Stimulated activated CD4-positive, alpha-beta T cell treated with anti-CD3 and anti-CD28 coated beads, Interleukin-15, amount 100 ng/mL, for 24 hours (primary cell): Measurements from ENCODE around the gene SCMH1.
"Not testable (repeated sequence)": the region's sequence is repeated elsewhere in the genome, so short reads cannot be mapped to it uniquely, and the experiment has no call there.

Source experiments
- DNase-seq: peaks from one replicate; pipeline ENCODE4 v3.0.0-alpha.2; 2020

SCMH1 gene

GRCh38 chr1:41144285-41144684 lies 97.8 kb downstream of the SCMH1 start:
- DNase-seq, result no peak

- no peak for DNase-seq
These were observed 103.6 kb downstream of the SCMH1 start for GRCh38 chr1:41138549-41138948.

- DNase-seq, result no peak
These were observed 106.7 kb downstream of the SCMH1 start for GRCh38 chr1:41135196-41135947.

- DNase-seq, result not testable (repeated sequence)
These were observed 107.8 kb downstream of the SCMH1 start for GRCh38 chr1:41134325-41134724.

DNA sequence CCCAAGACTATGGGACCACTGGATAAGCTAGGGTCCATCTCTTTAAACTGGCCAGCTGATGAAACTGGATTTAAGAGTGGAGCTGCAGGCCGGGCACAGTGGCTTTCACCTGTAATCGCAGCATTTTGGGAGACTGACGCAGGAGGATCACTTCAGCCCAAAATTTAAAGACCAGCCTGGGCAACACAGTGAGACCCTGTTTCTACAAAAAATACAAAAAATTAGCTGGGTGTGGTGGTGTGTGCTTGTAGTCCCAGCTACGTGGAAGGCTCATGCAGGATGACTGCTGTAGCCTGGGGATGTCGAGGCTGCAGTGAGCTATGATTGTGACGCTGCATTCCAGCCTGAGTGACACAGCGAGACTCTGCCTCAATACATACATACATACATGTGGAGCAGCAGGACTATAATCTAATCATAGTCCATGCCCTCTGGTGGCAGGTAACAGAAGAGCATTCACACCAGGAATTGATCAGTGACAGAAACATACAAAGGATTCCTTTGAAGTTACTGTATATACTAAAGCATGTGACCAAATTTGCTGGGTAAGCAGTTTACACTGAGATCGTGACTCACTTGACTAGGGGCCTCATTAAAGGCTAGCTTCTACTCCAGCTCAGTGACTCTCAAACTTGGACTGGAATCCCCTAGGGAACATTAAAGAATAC lies 119.1 kb downstream of the SCMH1 start:
- DNase-seq, result no peak

- DNase-seq, result no peak
These were observed 120.0 kb downstream of the SCMH1 start for GRCh38 chr1:41122148-41122547.

DNA sequence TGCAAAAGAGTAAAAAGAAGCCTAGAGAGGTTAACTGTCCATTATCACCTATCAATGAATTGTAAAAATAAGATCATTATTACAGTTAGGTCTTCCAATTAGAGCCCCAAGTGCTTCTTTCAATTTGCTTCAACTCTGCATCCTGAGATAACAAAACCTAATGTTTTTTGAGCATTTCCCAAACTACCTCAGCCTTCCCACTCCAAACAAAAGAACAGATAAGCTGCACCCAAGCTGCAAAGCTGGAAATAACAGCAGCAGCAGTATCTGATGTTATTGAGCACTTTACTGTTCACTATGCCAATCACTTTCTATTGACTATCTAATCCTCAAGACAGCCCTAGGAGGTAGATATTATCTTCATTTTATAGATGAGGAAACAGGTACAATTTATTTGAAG lies 123.5 kb downstream of the SCMH1 start:
- no peak for DNase-seq

DNA sequence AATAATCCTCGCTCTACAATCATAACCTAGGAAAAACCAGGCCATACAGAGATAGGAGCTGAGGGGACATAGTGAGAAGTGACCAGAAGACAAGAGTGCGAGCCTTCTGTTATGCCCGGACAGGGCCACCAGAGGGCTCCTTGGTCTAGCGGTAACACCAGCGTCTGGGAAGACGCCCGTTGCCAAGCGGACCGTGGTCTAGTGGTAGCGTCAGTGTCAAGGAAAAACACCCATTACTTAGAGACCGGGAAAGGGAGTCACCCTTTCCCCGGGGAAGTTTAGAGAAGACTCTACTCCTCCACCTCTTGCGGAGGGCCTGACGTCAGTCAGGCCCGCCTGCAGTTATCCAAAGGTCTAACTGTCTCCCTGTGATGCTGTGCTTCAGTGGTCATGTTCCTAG lies 124.9 kb downstream of the SCMH1 start:
- DNase-seq, result not testable (repeated sequence)

GRCh38 chr1:41110736-41111135 lies 131.4 kb downstream of the SCMH1 start:
- DNase-seq, result no peak

- no peak for DNase-seq
These were observed 131.8 kb downstream of the SCMH1 start for GRCh38 chr1:41110286-41110685.

DNA sequence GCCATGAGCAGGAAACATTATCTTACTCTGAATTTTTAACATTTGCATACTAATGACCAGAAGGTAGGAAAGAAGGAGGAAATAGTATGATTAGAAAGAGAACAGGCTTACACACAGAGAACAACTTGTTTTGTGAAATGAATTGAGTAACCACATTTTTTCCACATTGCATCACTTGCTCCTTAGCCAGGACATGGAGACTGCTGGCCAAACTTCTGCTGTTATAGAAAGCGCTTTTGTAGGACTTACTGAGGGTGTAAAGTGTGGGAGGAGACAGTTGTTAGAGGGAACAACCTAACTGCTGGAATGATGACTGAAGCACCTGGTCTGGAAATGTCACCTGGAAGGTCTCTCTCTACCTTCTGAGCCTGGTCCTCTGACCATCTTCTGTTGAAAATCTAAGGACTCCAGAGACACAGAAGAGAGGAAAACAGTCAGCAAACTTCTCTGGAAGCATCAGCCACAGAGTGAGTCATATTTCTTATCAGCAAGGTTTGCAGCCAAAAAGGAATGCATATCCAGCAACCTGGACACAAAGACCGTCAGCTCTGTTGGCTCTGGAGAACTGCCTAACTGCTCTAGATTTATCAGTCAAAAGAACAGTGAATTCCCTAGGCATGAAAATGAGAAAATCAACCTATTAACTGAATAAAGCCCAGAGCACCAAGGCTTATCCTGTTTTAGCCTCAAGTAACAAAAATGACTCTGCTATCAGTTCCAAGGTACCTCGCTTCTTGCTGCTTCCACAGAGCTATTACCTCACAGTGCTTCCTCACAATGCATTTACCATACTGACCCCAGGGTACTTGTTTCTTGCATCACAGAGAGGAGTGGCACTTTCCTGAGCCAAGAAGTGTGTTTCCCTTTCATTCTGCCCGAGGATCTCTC lies 132.6 kb downstream of the SCMH1 start:
- DNase-seq, result no peak

- no peak for DNase-seq
These were observed 133.3 kb downstream of the SCMH1 start for GRCh38 chr1:41108696-41109275.

GRCh38 chr1:41103766-41104165 lies 138.3 kb downstream of the SCMH1 start:
- no peak for DNase-seq

DNA sequence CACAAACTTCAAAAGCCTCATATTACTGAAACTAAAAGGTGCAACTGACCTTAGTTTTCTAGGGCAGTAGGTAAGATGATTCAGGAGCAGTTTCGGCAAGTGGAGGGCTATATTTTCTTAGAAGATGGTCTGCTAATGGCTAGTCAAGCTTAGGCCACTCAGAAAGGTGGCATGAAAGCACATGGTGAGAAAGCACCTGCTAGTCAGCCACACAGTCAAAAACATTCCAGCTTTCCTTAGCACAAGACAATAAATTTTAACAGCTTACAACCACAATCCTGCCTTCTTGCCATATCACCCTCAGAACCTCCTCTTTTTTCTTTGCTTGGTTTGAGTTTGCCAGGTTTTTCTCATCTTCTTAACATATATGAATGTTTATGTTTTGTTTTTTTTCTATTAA lies 139.5 kb downstream of the SCMH1 start:
- DNase-seq, result no peak

DNA sequence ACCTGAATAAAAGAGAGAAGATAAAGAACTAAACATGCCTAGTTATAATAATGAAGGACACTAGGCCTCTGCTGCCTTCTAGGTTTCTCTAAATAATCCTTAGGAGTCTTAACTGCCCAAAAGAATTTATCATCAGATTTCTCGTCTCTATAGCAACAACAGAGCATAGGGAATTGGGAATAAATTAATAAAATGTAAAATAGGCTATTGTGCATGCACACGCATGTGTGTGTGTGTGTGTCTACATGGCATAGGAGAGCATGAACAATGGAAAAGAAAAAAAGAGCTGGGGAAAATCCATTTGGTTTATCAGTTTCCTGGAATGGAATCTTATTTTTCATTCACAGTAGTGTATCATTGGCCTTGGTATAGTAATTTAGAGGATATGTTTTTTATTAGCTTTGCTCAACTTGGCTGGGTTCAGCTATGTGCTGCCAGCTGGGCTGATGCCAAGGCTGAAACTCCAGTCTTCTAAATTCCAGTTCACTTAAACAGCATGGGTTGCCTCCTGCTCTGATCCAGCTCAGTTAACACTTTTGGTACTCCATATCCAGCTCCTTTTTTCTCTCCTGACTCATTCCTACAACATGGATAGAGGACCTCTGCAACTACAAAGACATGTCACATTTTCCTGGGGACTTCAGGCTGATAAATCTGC lies 140.0 kb downstream of the SCMH1 start:
- no peak for DNase-seq

DNA sequence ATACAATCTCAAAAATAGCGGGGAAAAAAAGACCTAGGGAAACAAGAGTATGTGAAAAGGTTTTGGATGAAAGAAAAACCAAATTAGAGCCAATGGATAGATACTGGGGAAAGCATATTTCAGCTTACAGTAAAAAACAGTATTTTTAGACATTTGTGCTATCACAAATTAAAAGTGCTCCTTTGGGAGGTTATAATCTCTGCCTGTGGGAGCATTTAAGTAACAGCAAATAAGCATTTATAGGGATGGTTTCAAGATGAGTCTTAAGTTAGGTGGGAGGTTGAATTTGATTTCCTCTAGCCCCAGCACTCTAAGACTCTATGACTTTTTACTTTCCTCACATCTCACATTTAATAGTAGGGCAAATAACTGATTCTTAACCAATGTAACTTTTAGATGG lies 141.0 kb downstream of the SCMH1 start:
- DNase-seq, result no peak

DNA sequence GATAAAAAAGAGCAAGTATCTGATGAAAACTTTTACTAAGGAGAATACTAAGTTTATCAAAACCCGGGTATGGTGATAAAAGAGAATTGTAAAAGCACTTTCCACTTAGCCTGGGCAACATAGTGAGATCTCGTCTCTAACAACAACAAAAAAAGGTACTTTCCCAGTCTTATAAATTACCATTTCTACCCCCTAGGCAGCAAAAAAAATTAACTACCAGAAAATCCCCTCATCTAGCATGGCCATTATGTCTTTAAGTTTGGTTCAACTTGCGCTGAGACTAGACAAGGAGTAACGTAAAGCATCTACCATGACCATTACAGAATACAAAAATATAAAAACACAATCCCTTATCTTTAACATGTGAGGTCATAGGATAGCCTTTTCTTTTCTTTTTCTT lies 141.9 kb downstream of the SCMH1 start:
- DNase-seq, result no peak

DNA sequence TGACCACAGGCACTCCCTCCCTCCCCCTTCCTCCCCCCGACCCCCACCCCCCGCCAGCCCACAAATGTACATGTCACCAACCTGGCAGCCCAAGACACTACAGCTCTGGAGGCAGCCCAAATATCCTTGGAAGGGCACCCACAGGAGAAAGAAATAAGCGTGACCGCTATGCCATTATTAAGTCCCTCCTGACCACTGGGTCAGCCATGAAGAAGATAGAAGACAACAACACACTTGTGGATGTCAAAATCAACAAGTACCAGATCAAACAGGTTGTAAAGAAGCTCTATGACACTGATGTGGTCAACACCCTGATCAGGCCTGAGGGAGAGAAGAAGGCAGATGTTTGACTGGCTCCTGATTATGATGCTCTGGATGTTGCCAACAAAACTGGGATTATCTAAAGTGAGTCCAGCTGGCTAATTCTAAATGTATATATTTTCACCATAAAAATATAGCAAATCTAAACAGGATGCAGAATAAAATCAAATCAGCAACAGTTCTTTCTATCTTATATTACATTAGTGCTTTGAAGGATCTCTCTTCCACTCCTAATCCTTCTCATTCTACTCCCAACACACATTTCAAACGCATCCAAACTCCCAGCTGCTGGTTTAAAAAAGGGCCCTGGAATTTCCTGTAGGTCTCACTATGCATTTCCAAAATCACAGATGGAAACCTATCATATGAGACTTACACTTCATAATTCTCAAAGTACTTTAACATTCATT lies 143.2 kb downstream of the SCMH1 start:
- no peak for DNase-seq

DNA sequence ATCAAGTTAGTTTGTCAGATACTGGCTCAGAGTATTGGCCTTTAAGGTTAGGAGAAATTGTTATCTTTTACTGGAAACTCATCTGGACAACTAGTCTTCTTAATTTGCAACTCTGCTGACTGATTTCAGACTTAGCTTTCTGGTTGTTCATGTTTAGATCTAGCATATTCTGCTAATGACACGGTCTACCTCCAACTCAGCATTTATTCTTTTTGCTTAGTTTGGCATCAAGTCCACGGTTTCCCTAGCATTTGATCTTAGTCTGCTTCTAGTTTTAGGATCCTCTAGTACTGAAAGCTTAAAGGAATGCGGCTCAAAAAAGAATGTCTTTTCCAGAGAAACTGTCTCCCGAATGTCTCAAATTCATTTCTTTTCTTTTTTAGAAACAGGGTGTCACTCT lies 145.0 kb downstream of the SCMH1 start:
- DNase-seq, result no peak

- DNase-seq, result no peak
These were observed 148.3 kb downstream of the SCMH1 start for GRCh38 chr1:41093826-41094225.

DNA sequence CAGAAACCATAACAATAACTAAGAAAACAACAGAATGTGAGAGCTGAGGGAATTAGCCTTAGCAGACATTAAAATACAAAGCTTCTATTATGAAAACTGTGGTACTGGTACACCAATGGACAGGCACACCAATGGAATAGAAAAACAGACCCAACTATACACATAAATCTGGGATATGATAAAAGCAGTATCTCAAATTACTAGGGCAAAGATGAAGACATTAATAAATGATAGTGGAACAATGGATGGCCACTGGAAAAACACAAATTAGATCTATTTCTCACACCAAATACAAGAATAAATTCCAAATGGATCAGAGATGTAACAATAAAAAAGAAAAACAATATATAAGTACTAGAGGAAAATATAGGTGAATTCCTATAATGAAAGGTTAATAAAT lies 155.2 kb downstream of the SCMH1 start:
- DNase-seq, result no peak

- DNase-seq, result no peak
These were observed 163.5 kb downstream of the SCMH1 start for GRCh38 chr1:41078616-41079015.
